Measurements from ENCODE around the gene PLLP. TPM values are rescaled to one million over a fixed set of nuclear protein-coding genes. Genes with fewer than 3 reads are reported as not detected.
A peak's percentile ranks its signal among the peaks of the same experiment; 100 is the strongest.

Gene PLLP
- total and polyA plus RNA-seq, 9 of the 15 experiments (the other 6 are each of a cell fraction or from before 2014, with no cell fraction given), result 0.09 to 0.96 (median 0.27) TPM

DNA sequence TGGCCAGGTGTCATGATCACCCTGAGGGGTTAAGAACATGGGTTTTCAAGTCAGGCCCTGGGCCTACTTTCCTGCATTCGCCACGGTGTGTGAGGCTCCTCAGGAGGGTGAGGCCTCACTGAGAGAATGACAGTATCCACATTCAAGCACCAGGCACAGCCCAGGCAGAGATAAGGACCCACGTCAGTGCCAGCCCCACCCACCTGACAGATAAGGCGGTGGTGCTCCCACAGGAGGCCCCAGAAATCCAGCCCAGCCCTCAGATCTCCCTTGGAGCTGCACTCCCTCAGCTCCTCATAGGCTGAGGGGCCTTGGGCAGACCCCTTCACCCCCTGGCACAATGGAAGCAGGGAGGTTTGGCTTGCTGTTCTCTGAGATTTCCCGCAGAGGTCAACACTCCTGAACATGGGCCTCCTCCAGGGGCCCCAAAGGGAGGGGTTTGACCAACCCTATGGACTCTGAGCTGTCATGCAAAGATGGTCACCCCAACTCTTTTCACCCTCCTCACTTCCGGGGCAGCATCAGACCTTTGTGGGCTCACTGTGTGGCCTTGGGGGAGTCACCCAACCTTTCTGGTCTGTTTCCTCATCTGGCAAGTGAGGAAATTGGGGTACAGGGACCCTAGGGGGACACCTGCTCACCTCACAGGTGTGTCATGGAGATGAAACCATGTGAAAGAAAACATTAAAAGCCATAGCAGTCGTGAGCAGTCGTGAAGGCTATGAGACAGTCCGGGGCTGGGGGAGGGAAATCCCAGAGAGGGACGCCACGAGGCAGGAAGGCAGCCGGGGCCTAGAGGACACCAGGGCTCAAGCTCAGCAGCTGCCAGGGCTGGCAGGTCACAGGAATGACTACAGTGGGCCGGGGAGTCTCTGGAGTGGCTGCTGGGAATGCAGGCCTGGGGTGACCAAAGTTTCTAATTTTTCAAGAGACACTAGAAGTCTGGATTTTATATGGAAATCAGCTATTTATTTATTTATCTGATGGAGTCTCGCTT is 15.4 kb downstream of the PLLP start (continued):
- TF ChIP-seq, protein P1, sequence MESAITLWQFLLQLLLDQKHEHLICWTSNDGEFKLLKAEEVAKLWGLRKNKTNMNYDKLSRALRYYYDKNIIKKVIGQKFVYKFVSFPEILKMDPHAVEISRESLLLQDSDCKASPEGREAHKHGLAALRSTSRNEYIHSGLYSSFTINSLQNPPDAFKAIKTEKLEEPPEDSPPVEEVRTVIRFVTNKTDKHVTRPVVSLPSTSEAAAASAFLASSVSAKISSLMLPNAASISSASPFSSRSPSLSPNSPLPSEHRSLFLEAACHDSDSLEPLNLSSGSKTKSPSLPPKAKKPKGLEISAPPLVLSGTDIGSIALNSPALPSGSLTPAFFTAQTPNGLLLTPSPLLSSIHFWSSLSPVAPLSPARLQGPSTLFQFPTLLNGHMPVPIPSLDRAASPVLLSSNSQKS (CRISPR knock-in tag; IDR thresholded peaks at IDR 0.05), result no peak
- 0 out of 2 replicates have a peak, but pooled peaks have one; percentile 26 for TF ChIP-seq POLR2G (IDR thresholded peaks at IDR 0.05; ENCODE audit: low read depth, low read length)
- no peak for TF ChIP-seq NR2F6 (CRISPR knock-in tag; IDR thresholded peaks at IDR 0.05)
- no peak for TF ChIP-seq RUNX1 (IDR thresholded peaks at IDR 0.05; ENCODE audit: low read depth)
- no peak; the same call in 1 of the 2 replicates for TF ChIP-seq BACH1 (tag; IDR thresholded peaks at IDR 0.05)
- TF ChIP-seq, protein P2, sequence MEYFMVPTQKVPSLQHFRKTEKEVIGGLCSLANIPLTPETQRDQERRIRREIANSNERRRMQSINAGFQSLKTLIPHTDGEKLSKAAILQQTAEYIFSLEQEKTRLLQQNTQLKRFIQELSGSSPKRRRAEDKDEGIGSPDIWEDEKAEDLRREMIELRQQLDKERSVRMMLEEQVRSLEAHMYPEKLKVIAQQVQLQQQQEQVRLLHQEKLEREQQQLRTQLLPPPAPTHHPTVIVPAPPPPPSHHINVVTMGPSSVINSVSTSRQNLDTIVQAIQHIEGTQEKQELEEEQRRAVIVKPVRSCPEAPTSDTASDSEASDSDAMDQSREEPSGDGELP (CRISPR knock-in tag; IDR thresholded peaks at IDR 0.05; ENCODE audit: borderline replicate concordance), result peak; percentile 57; the same call in 1 of the 2 replicates
- TF ChIP-seq, protein P3, sequence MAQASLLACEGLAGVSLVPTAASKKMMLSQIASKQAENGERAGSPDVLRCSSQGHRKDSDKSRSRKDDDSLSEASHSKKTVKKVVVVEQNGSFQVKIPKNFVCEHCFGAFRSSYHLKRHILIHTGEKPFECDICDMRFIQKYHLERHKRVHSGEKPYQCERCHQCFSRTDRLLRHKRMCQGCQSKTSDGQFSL (CRISPR knock-in tag; IDR thresholded peaks at IDR 0.05), result peak; percentile 27; the same call in 1 of the 2 replicates
- TF ChIP-seq, protein P3 (tag; IDR thresholded peaks at IDR 0.05), result no peak
- TF ChIP-seq RBM17 (IDR thresholded peaks at IDR 0.05; ENCODE audit: borderline replicate concordance, low read depth, low read length), result no peak
- TF ChIP-seq ZNF23 (CRISPR knock-in tag; IDR thresholded peaks at IDR 0.05), result no peak; the same call in 1 of the 2 replicates
- TF ChIP-seq ZNF217 (CRISPR knock-in tag; IDR thresholded peaks at IDR 0.05), result no peak
- TF ChIP-seq FOXA3 (CRISPR knock-in tag; conservative IDR thresholded peaks at IDR 0.05 in 1 of 2, IDR thresholded peaks at IDR 0.05 in 1 of 2), result no peak
- TF ChIP-seq TAL1 (IDR thresholded peaks at IDR 0.05), result no peak
- TF ChIP-seq ARNT (IDR thresholded peaks at IDR 0.05), result no peak
- no peak for TF ChIP-seq EWSR1 (IDR thresholded peaks at IDR 0.05; ENCODE audit: borderline replicate concordance, low read depth, partially characterized antibody)
- no peak for TF ChIP-seq CHD1 (IDR thresholded peaks at IDR 0.05; ENCODE audit: low read length)
- TF ChIP-seq, protein P4, sequence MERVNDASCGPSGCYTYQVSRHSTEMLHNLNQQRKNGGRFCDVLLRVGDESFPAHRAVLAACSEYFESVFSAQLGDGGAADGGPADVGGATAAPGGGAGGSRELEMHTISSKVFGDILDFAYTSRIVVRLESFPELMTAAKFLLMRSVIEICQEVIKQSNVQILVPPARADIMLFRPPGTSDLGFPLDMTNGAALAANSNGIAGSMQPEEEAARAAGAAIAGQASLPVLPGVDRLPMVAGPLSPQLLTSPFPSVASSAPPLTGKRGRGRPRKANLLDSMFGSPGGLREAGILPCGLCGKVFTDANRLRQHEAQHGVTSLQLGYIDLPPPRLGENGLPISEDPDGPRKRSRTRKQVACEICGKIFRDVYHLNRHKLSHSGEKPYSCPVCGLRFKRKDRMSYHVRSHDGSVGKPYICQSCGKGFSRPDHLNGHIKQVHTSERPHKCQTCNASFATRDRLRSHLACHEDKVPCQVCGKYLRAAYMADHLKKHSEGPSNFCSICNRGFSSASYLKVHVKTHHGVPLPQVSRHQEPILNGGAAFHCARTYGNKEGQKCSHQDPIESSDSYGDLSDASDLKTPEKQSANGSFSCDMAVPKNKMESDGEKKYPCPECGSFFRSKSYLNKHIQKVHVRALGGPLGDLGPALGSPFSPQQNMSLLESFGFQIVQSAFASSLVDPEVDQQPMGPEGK (CRISPR knock-in tag; IDR thresholded peaks at IDR 0.05; ENCODE audit: borderline replicate concordance), result no peak
- TF ChIP-seq SNRNP70 (optimal IDR thresholded peaks at IDR 0.05; ENCODE audit: low read depth, low read length), result no peak
- peak; percentile 60; the same call in 1 of the 2 replicates for TF ChIP-seq ZBTB7A (IDR thresholded peaks at IDR 0.05; ENCODE audit: borderline replicate concordance, control insufficient read depth, low read depth, low read length)

Data from K562 (cell line).